ENCODE results near the gene COG5.

Gene COG5

DNA sequence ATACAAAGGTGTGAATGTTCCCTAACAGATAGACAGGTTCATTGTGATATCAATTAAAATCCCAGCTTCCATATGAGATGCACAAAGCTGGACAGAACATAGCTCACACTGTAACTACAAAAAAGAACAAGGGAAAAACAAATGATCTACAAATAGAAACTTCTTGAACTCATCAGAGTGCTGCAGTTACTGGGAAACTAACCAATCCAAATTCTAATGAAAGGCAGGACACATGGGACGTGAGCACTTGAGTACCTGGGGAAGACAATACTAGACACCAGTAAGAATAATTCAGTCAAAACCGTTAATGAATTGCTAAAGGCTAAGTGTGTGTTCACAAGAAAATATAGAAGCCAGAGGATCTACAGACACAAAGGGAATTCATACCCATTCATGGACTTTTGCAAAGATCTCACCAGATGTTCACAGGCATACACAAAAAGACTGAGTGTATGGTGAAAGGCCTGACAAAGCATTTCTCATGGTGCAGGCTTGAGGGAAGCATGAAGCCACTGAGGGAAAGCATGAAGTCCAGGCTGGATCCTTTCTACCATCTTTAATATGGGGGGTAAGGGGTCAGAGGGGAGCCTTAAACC lies 101.7 kb downstream of the COG5 start:
- no peak for DNase-seq (ENCODE audit: low read depth)
- no peak overlapping the region for H3K4me3 ChIP-seq (ENCODE audit: low read depth, low read length)
- TF ChIP-seq, protein P1, sequence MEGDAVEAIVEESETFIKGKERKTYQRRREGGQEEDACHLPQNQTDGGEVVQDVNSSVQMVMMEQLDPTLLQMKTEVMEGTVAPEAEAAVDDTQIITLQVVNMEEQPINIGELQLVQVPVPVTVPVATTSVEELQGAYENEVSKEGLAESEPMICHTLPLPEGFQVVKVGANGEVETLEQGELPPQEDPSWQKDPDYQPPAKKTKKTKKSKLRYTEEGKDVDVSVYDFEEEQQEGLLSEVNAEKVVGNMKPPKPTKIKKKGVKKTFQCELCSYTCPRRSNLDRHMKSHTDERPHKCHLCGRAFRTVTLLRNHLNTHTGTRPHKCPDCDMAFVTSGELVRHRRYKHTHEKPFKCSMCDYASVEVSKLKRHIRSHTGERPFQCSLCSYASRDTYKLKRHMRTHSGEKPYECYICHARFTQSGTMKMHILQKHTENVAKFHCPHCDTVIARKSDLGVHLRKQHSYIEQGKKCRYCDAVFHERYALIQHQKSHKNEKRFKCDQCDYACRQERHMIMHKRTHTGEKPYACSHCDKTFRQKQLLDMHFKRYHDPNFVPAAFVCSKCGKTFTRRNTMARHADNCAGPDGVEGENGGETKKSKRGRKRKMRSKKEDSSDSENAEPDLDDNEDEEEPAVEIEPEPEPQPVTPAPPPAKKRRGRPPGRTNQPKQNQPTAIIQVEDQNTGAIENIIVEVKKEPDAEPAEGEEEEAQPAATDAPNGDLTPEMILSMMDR (IDR thresholded peaks at IDR 0.05; ENCODE audit: control insufficient read depth, extremely low read depth, insufficient read depth): no peak

GRCh38 chr7:107453388-107453787 lies 110.3 kb downstream of the COG5 start:
- DNase-seq (ENCODE audit: low read depth): no peak
- H3K4me3 ChIP-seq (ENCODE audit: low read depth, low read length): no peak overlapping the region
- TF ChIP-seq, protein P1 (IDR thresholded peaks at IDR 0.05; ENCODE audit: control insufficient read depth, extremely low read depth, insufficient read depth): no peak

DNA sequence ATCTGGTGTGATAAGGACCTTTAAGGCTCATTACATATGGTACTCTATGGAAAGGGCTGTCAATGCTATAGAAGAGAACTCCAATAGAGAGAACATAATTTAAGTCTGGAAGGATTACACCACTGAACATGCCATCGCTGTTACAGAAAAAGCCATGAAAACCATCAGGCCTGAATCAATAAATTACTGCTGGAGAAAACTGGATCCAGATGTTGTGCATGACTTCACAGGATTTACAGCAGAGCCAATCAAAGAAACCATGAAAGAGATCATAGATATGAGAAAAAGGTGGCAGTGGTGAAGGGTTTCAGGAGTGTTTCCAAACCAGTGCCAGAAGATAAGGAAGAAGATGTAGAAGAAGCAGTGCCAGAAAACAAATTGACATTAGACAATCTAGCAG lies 112.8 kb downstream of the COG5 start:
- H3K4me3 ChIP-seq (ENCODE audit: low read depth, low read length): no peak overlapping the region
- no peak for DNase-seq (ENCODE audit: low read depth)
- TF ChIP-seq, protein P1 (IDR thresholded peaks at IDR 0.05; ENCODE audit: control insufficient read depth, extremely low read depth, insufficient read depth): no peak

DNA sequence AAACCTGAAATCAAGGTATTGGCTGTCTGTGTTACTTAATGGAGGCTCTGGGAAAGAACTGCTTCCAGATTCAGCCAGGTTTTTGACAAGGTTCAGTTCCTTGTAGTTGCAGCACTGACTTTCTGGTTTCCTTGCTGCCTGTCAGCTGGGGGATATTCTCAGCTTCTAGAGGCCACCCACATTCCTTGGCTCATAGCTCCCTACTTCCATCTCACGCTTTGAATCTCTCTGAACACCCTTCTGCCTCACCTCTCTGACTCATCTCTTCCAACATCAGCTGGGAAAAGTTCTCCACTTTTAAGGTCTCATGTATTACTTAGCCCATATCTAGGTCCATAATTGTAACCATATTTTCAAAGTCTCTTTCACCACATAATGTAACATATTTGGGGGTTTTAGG lies 116.7 kb downstream of the COG5 start:
- DNase-seq (ENCODE audit: low read depth): no peak
- no peak overlapping the region for H3K4me3 ChIP-seq (ENCODE audit: low read depth, low read length)
- TF ChIP-seq, protein P1 (IDR thresholded peaks at IDR 0.05; ENCODE audit: control insufficient read depth, extremely low read depth, insufficient read depth): no peak

GRCh38 chr7:107446531-107446930 lies 117.2 kb downstream of the COG5 start:
- H3K4me3 ChIP-seq (ENCODE audit: low read depth, low read length): no peak overlapping the region

GRCh38 chr7:107442678-107443077 lies 121.0 kb downstream of the COG5 start:
- DNase-seq (ENCODE audit: low read depth): no peak
- H3K4me3 ChIP-seq (ENCODE audit: low read depth, low read length): no peak overlapping the region
- TF ChIP-seq, protein P1 (IDR thresholded peaks at IDR 0.05; ENCODE audit: control insufficient read depth, extremely low read depth, insufficient read depth): no peak

More at GRCh38 chr7:107446531-107446930, 117.2 kb downstream of the COG5 start:
- TF ChIP-seq, protein P1 (IDR thresholded peaks at IDR 0.05; ENCODE audit: control insufficient read depth, extremely low read depth, insufficient read depth): no peak
- DNase-seq (ENCODE audit: low read depth): no peak
